GM06990 (cell line): ENCODE results near the gene MUC2.

ENCODE experiments used
- DNase-seq: peaks from one replicate; pipeline ENCODE4 v3.0.0-alpha.2; 2011; ENCODE audit not compliant: insufficient read length; ENCODE audit errors: extremely low read depth
- H3K27me3 ChIP-seq: replicated peaks from 2 replicates; pipeline ENCODE4 v1.6.0; 2011; ENCODE audit warnings: low read length; ENCODE audit not compliant: control insufficient read depth, insufficient read depth
- H3K36me3 ChIP-seq: 2 replicates; pipeline ENCODE4 v1.5.1; 2011; ENCODE audit warnings: low read length; ENCODE audit not compliant: control insufficient read depth, insufficient read depth
- H3K4me3 ChIP-seq: replicated peaks from 2 replicates; pipeline ENCODE4 v1.5.1; 2011; ENCODE audit warnings: low read depth, mild to moderate bottlenecking, control low read depth, low read length
- TF ChIP-seq, protein P1 (sequence below): IDR thresholded peaks from 2 replicates; pipeline ENCODE4 v1.5.1; 2011; ENCODE audit warnings: low read length, control low read depth, mild to moderate bottlenecking, inconsistent platforms; ENCODE audit not compliant: insufficient read depth, poor library complexity, severe bottlenecking

MUC2 gene

DNA sequence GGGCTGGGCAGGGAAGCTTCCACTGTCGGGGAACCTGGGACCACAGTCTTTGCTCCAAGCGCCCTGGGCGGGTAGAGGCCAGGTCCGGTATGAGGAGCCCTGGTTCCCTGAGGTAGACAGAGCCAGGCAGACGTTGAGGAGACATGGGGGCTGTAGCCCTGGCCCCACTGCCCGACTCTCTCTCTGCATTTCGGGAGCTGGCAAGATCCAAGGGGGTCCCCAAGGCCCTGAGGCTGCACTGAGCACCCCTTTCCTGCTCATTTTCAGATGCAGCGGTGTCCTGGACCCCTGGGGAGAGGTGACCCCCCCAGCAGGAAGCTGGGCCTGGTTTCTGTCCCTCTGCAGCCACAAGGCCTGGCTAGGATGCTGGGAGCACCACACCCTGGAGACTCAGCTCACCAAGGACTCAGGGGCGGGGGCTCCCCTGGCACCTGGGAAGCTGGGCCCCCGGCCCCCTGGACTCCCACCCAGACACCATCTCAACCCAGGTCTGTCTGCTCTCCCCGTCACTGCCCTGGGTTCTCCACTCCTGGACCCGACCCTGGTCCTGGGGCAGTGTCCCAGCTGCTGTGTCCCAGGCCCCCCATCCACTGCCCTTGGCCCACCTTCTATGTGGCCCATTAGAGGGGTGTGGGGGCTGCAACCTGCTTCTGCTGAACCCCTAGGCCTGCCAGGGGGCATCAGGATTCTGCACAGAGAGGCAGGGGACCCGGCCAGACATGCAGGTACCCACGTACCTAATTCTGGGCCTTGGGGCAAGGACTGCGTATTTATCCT, 23.1 kb upstream of the MUC2 start:
- Histone ChIP-seq H3K4me3 (no peak overlapping the region), H3K27me3 (no peaks in the 10 kb centered on the region; the same call in 1 of the 2 replicates), H3K36me3 (no peaks in the 10 kb centered on the region)
- DNase-seq = peak; percentile 3
- TF ChIP-seq, protein P1, sequence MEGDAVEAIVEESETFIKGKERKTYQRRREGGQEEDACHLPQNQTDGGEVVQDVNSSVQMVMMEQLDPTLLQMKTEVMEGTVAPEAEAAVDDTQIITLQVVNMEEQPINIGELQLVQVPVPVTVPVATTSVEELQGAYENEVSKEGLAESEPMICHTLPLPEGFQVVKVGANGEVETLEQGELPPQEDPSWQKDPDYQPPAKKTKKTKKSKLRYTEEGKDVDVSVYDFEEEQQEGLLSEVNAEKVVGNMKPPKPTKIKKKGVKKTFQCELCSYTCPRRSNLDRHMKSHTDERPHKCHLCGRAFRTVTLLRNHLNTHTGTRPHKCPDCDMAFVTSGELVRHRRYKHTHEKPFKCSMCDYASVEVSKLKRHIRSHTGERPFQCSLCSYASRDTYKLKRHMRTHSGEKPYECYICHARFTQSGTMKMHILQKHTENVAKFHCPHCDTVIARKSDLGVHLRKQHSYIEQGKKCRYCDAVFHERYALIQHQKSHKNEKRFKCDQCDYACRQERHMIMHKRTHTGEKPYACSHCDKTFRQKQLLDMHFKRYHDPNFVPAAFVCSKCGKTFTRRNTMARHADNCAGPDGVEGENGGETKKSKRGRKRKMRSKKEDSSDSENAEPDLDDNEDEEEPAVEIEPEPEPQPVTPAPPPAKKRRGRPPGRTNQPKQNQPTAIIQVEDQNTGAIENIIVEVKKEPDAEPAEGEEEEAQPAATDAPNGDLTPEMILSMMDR = no peak

GRCh38 chr11:1052133-1053011, 22.3 kb upstream of the MUC2 start:
- DNase-seq = peak; percentile 8
- TF ChIP-seq, protein P1 = no peak
- no peaks in the 10 kb centered on the region; the same call in 1 of the 2 replicates for H3K27me3 ChIP-seq
- H3K4me3 ChIP-seq = no peak overlapping the region
- H3K36me3 ChIP-seq = no peaks in the 10 kb centered on the region

- DNase-seq = peak; percentile 5
- Histone ChIP-seq H3K27me3 (no peaks in the 10 kb centered on the region; the same call in 1 of the 2 replicates), H3K36me3 (no peaks in the 10 kb centered on the region), H3K4me3 (no peak overlapping the region)
- TF ChIP-seq, protein P1 = no peak
Measured at GRCh38 chr11:1053121-1053901, 21.4 kb upstream of the MUC2 start.

GRCh38 chr11:1054143-1055108, 20.2 kb upstream of the MUC2 start:
- Histone ChIP-seq H3K4me3 (no peak overlapping the region), H3K27me3 (no peaks in the 10 kb centered on the region; the same call in 1 of the 2 replicates), H3K36me3 (no peaks in the 10 kb centered on the region)
- TF ChIP-seq, protein P1 = no peak
- DNase-seq = no peak
